Adrenal gland (tissue), 12 donors: ENCODE results near the gene LRRC53. TPM values are rescaled to one million over a fixed set of nuclear protein-coding genes. Genes with fewer than 3 reads are reported as not detected.

Experiments
- DNase-seq, 7 donors: peaks; one replicate each; pipeline ENCODE4 v3.0.0-alpha.2; 2019 to 2020
- H3K27ac ChIP-seq, 5 donors: fragments of 200-600 bp; sonication (generic) in 4 of 5; 1 replicate in 3 of 5; 2 replicates in 2 of 5; pipeline versions ENCODE4 v1.5.1 to v1.8.0; 2016 to 2020; ENCODE audit warnings: mild to moderate bottlenecking in 1 of 5
- H3K27me3 ChIP-seq: fragments of 200-600 bp; 2 replicates; pipeline ENCODE4 v1.8.0; 2021
- H3K36me3 ChIP-seq, 2 donors: fragments of 200-600 bp; replicated peaks in 1 of 2; 1 replicate in 1 of 2; 2 replicates in 1 of 2; pipeline versions ENCODE4 v1.5.1 to v1.8.0; 2018 to 2022
- H3K4me1 ChIP-seq, 2 donors: fragments of 200-600 bp; replicated peaks in 1 of 2; 1 replicate in 1 of 2; 2 replicates in 1 of 2; pipeline versions ENCODE4 v1.5.1 to v1.8.0; 2018 to 2021
- H3K4me3 ChIP-seq, 4 donors: fragments of 200-600 bp; sonication (generic) in 3 of 4; one replicate each; pipeline ENCODE4 v1.5.1; 2016 to 2018
- H3K9me3 ChIP-seq, 3 donors: fragments of 200-600 bp; sonication (generic) in 1 of 3; replicated peaks in 1 of 3; 1 replicate in 2 of 3; 2 replicates in 1 of 3; pipeline versions ENCODE4 v1.5.1 to v1.8.0; 2016 to 2021
- CTCF ChIP-seq, 6 experiments: fragments of 450-650 bp in 4 of 6; fragments of 200-600 bp in 2 of 6; sonication (generic) in 1 of 6; IDR thresholded peaks; 1 replicate in 5 of 6; 2 replicates in 1 of 6; pipeline versions ENCODE4 v1.5.1 to v1.8.0; 2016 to 2021; ENCODE audit warnings: antibody characterized with exemption in 6 of 6, mild to moderate bottlenecking in 2 of 6, moderate library complexity in 1 of 6
- POLR2A ChIP-seq, 2 donors: fragments of 450-650 bp; IDR thresholded peaks; one replicate each; pipeline ENCODE4 v1.6.1; 2017; ENCODE audit warnings: antibody characterized with exemption in 2 of 2, mild to moderate bottlenecking in 2 of 2, moderate library complexity in 1 of 2
- WGBS, 4 donors: extraction: QIAGEN DNeasy Blood & Tissue Kit in 2 of 4; methylation state at CpG; one replicate each; pipeline versions ENCODE4 v1.1.5 to v1.1.7; 2013 to 2017; 5-methylcytosine and 5-hydroxymethylcytosine counted together
- intact Hi-C, 2 donors: fragments of 100-400 bp; cut with DNase I; formaldehyde crosslinking; loops; one replicate each; pipeline versions ENCODE4 v1.14.1 to v1.15.0; 2022 to 2023
- polyA plus RNA-seq, 3 donors: library from polyadenylated mRNA; stranded (reverse); fragments of 200-250 nt in 2 of 3; fragments of 350-450 nt in 1 of 3; fragmentation: Illumina TruSeq in 1 of 3; extraction: RNeasy Lipid Tissue Mini Kit (QIAGEN cat#74804) in 1 of 3; gene quantifications; one replicate each; pipeline ENCODE4 v1.2.3, GENCODE V29; 2013 to 2014
- total RNA-seq, 9 donors: library from RNA; depleted of rRNA in 4 of 9; stranded (reverse); fragments of >200 nt in 4 of 9; fragments of 120-200 nt in 1 of 9; fragmentation: NEBNext Ultra II Directional in 1 of 9; extraction: Animal tissue kit (Norgen Biotek cat#: 25700) in 1 of 9; gene quantifications; one replicate each; pipeline versions ENCODE4 v1.1.0 to v1.2.4, GENCODE V29; 2013 to 2023
- donor health status: healthy with polysubstance abuse.
- donor health status: Bipolar disorder and iron deficiency.
- donor health status: DM: yes; HTN: yes; CAD: no.
- donor health status: DM: no; HTN: no; CAD: no.
- donor health status: DM: no; HTN: no; CAD: no.
- donor health status: DM: yes; HTN: yes; CAD: no.

Gene LRRC53
- total and polyA plus RNA-seq, 12 donors: not detected

- Histone ChIP-seq H3K27me3 (no peaks in the 10 kb centered on the region), H3K4me3 (no peak overlapping the region), H3K27ac (no peak overlapping the region), H3K4me1 (no peaks in the 10 kb centered on the region), H3K36me3 (no peaks in the 10 kb centered on the region), H3K9me3 (no peaks in the 10 kb centered on the region)
- intact Hi-C loops: no loop called here
- TF ChIP-seq POLR2A (IDR thresholded peaks at IDR 0.05) (no peak), CTCF (IDR thresholded peaks at IDR 0.05) (no peak)
- DNase-seq: no peak
- 80 to 86% (median 83%) methylated on average over 6 of the region's 6 CpGs for WGBS, 4 donors
These were observed 5.2 kb upstream of the LRRC53 start for GRCh38 chr1:74517599-74518051.

- Histone ChIP-seq H3K27ac (no peak overlapping the region), H3K4me1 (no peaks in the 10 kb centered on the region), H3K4me3 (no peak overlapping the region), H3K27me3 (no peaks in the 10 kb centered on the region), H3K9me3 (no peaks in the 10 kb centered on the region), H3K36me3 (no peaks in the 10 kb centered on the region)
- WGBS, 4 donors: 48 to 51% (median 50%) methylated on average over 8 of the region's 8 CpGs
- TF ChIP-seq CTCF (IDR thresholded peaks at IDR 0.05): no peak
- TF ChIP-seq POLR2A (IDR thresholded peaks at IDR 0.05): no peak
- intact Hi-C loops: no loop called here
- DNase-seq: no peak
These were observed 1.2 kb upstream of the LRRC53 start for GRCh38 chr1:74513411-74514300.

- Histone ChIP-seq H3K27me3 (no peaks in the 10 kb centered on the region), H3K9me3 (no peaks in the 10 kb centered on the region), H3K4me1 (no peaks in the 10 kb centered on the region), H3K27ac (no peak overlapping the region), H3K4me3 (no peak overlapping the region), H3K36me3 (no peaks in the 10 kb centered on the region)
- DNase-seq: no peak
- intact Hi-C loops: no loop called here
- WGBS, 4 donors: 37 to 53% (median 40%) methylated on average over 2 to 3 of the region's 3 CpGs
- no peak for TF ChIP-seq POLR2A (IDR thresholded peaks at IDR 0.05)
- TF ChIP-seq CTCF (IDR thresholded peaks at IDR 0.05): no peak
These were observed 4.0 kb downstream of the LRRC53 start for GRCh38 chr1:74508449-74508848.

GRCh38 chr1:74505928-74506710 is 6.3 kb downstream of the LRRC53 start:
- Histone ChIP-seq H3K36me3 (no peaks in the 10 kb centered on the region), H3K27me3 (no peaks in the 10 kb centered on the region), H3K4me3 (no peak overlapping the region), H3K4me1 (no peaks in the 10 kb centered on the region), H3K9me3 (no peaks in the 10 kb centered on the region), H3K27ac (peak overlapping the region in 1 of 5 donors; percentile 48)
- TF ChIP-seq POLR2A (IDR thresholded peaks at IDR 0.05) (no peak), CTCF (IDR thresholded peaks at IDR 0.05) (no peak)
- WGBS, 4 donors: 68 to 78% (median 76%) methylated on average over 8 of the region's 8 CpGs
- intact Hi-C loops: no loop called here
- peak in 1 of 7 donors; percentile 55 for DNase-seq
